Measurements from ENCODE around the gene CYTH2. TPM values are rescaled to one million over a fixed set of nuclear protein-coding genes. Genes with fewer than 3 reads are reported as not detected.

CYTH2 gene
- total RNA-seq, 1 experiment from 2014 or later = 103 TPM

DNA sequence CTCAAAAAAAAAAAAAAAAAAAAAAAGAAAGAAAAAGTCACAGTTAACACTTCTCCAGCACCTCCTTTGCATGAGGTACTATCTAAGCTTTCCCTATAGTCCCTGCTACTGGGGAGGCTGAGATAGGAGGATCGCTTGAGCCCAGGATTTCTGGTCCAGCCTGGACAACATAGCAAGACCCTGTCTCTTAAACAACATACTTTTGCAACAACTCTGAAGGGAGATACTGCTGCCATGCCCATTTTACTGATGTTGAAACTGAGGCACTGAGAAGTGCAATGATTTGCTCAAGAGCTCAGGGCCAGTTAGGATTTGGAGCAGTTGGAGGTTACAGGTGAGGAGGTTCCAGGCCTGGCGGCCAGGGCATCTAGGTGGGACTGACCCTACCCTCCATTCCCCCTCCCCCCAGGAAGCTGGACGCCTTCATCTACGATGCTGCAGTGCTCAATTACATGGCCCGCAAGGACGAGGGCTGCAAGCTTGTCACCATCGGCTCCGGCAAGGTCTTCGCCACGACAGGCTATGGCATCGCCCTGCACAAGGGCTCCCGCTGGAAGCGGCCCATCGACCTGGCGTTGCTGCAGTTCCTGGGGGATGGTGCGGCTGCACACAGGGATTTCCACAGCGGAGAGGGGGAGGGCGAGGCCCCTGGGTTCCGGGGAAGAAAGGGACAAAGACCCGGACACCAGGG is 27.7 kb upstream of the CYTH2 start:
- no peaks in the 10 kb centered on the region for H3K9me3 ChIP-seq (ENCODE audit: control insufficient read depth, low read depth, low read length)
- no peak overlapping the region for H3K4me2 ChIP-seq (ENCODE audit: insufficient read depth, insufficient read length, low read length)
- no peak overlapping the region for H3K9ac ChIP-seq (ENCODE audit: extremely low read depth, insufficient read length, low read length)
- H2AFZ ChIP-seq (ENCODE audit: low read length) = no peak overlapping the region
- no peak for DNase-seq
- H3K14ac ChIP-seq (ENCODE audit: insufficient read depth, low read length) = no peak overlapping the region
- H2BK12ac ChIP-seq (ENCODE audit: insufficient read length, low read depth, low read length) = no peak overlapping the region
- no peak overlapping the region for H2BK5ac ChIP-seq (ENCODE audit: insufficient read length, low read length)
- H3K79me1 ChIP-seq (ENCODE audit: insufficient read depth, low read depth, low read length, poor library complexity, severe bottlenecking) = peaks cover 2% of the 10 kb centered on the region
- H4K5ac ChIP-seq (ENCODE audit: insufficient read length, low read depth, low read length) = no peak overlapping the region
- no peak overlapping the region for H3K27ac Mint-ChIP-seq
- peaks cover 15 to 19% of the 10 kb centered on the region in 2 experiments for H3K4me1 Mint-ChIP-seq
- H3K23me2 ChIP-seq (ENCODE audit: insufficient read length, low read depth, low read length, poor library complexity, severe bottlenecking) = peaks cover 6% of the 10 kb centered on the region
- H2AK5ac ChIP-seq (ENCODE audit: insufficient read length, low read length) = no peak overlapping the region
- no peak overlapping the region for H3T11ph ChIP-seq (ENCODE audit: low read length)
- H4K8ac ChIP-seq (replicated peaks; ENCODE audit: insufficient read length, low read depth, low read length) = no peak overlapping the region
- no peaks in the 10 kb centered on the region for H3K27me3 ChIP-seq (ENCODE audit: insufficient read depth, low read length)
- peaks cover 2 to 13% (median 4%) of the 10 kb centered on the region in 3 experiments for H3K36me3 Mint-ChIP-seq (ENCODE audit: insufficient read depth in 1 of 3, low read depth in 3 of 3)
- H3K18ac ChIP-seq (ENCODE audit: insufficient read length, low read depth, low read length) = no peak overlapping the region
- no peak overlapping the region for H2BK20ac ChIP-seq (ENCODE audit: low read depth, low read length, poor library complexity, severe bottlenecking)
- peaks cover under 1% of the 10 kb centered on the region; the same call in 1 of the 2 replicates for H3K4me1 ChIP-seq (ENCODE audit: insufficient read depth, low read length)
- no peak overlapping the region for H4K91ac ChIP-seq (ENCODE audit: insufficient read length, low read depth, low read length)
- no peak overlapping the region for H3K23ac ChIP-seq (ENCODE audit: insufficient read length, low read depth, low read length)
- no peak overlapping the region; a peak in 1 of 5 replicates for H3K4me3 Mint-ChIP-seq
- no peak overlapping the region for H2BK15ac ChIP-seq (ENCODE audit: low read depth, low read length)
- no peaks in the 10 kb centered on the region; a peak in 1 of 5 replicates for H3K9me3 Mint-ChIP-seq
- H2BK120ac ChIP-seq (ENCODE audit: low read depth, low read length, poor library complexity, severe bottlenecking) = no peak overlapping the region
- H3K27me3 Mint-ChIP-seq (ENCODE audit: low read depth) = no peaks in the 10 kb centered on the region; the same call in 1 of the 2 replicates
- no peak overlapping the region for H3K27ac ChIP-seq (ENCODE audit: insufficient read length, low read depth, low read length)
- H3K79me2 ChIP-seq (ENCODE audit: insufficient read depth, low read length) = 0 out of 2 replicates have a peak, but pooled peaks cover under 1% of the 10 kb centered on the region
- TF ChIP-seq, protein P1, sequence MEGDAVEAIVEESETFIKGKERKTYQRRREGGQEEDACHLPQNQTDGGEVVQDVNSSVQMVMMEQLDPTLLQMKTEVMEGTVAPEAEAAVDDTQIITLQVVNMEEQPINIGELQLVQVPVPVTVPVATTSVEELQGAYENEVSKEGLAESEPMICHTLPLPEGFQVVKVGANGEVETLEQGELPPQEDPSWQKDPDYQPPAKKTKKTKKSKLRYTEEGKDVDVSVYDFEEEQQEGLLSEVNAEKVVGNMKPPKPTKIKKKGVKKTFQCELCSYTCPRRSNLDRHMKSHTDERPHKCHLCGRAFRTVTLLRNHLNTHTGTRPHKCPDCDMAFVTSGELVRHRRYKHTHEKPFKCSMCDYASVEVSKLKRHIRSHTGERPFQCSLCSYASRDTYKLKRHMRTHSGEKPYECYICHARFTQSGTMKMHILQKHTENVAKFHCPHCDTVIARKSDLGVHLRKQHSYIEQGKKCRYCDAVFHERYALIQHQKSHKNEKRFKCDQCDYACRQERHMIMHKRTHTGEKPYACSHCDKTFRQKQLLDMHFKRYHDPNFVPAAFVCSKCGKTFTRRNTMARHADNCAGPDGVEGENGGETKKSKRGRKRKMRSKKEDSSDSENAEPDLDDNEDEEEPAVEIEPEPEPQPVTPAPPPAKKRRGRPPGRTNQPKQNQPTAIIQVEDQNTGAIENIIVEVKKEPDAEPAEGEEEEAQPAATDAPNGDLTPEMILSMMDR (conservative IDR thresholded peaks at IDR 0.05) = no peak
- no peaks in the 10 kb centered on the region for H4K20me1 ChIP-seq (ENCODE audit: control insufficient read depth, insufficient read depth, insufficient read length)
- no CpG with 5 or more reads among the region's 20 CpGs for WGBS (ENCODE audit: extremely low coverage, insufficient read length, low lambda C conversion rate)
- no peak overlapping the region for H3K56ac ChIP-seq (ENCODE audit: insufficient read length, low read depth, low read length)
- H3K4ac ChIP-seq (ENCODE audit: low read depth, low read length) = no peak overlapping the region
